HepG2 (cell line): Measurements from ENCODE around the gene ALX4. TPM values are rescaled to one million over a fixed set of nuclear protein-coding genes. Genes with fewer than 3 reads are reported as not detected.

Experiments
- ATAC-seq: fragments of 200-7000 bp; cut with Tn5 transposase; 3 replicates; pipeline ENCODE4 v1.9.1; 2020; ENCODE audit warnings: mild to moderate bottlenecking, moderate library complexity
- BruUV-seq: library from RNA; stranded (reverse); fragments of 400-500 nt; replicated peaks from 2 replicates; lab custom pipeline; 2021; lab: Mats Ljungman, UMichigan
- CTCF ChIA-PET: fragments of 300-600 bp; formaldehyde crosslinking; extraction: SDS; loops from one replicate; lab custom pipeline; 2021; ENCODE audit warnings: low total read pairs, inconsistent platforms, low intra/inter-chr PET ratio; lab: Yijun Ruan, JAX
- POLR2A ChIA-PET: fragments of 350-600 bp; sonication (Branson Sonifier 250); formaldehyde crosslinking; loops from one replicate; lab custom pipeline; 2020; ENCODE audit warnings: antibody characterized with exemption, inconsistent platforms; lab: Yijun Ruan, JAX
- DNase-seq: peaks from one replicate; pipeline ENCODE4 v3.0.0-alpha.2; 2015; ENCODE audit warnings: low spot score
- FAIRE-seq: peaks from 3 replicates; lab custom pipeline; 2011; peaks lifted over from hg19 to GRCh38; lab: Jason Lieb, UNC
- H2AFZ ChIP-seq: one replicate; pipeline ENCODE4 v1.6.1; 2011; ENCODE audit warnings: low read length, inconsistent platforms
- H3K27ac ChIP-seq: fragments of 300-600 bp; 3 replicates; pipeline ENCODE4 v1.8.0; 2011; ENCODE audit warnings: mixed run types, mild to moderate bottlenecking, mixed read lengths, low read length, inconsistent platforms; ENCODE audit not compliant: insufficient read depth; ENCODE audit errors: extremely low read length
- H3K27me3 ChIP-seq, 2 experiments: fragments of 200-600 bp in 1 of 2; 2 replicates in 1 of 2; 3 replicates in 1 of 2; pipeline versions ENCODE4 v1.6.0 to v1.8.0; 2011; ENCODE audit warnings: low read length in 2 of 2, mild to moderate bottlenecking in 2 of 2, moderate library complexity in 2 of 2, inconsistent platforms in 1 of 2; ENCODE audit not compliant: insufficient read depth in 2 of 2, control insufficient read depth in 1 of 2
- H3K36me3 ChIP-seq, 2 experiments: fragments of 200-600 bp in 1 of 2; replicated peaks in 1 of 2; 2 replicates in 1 of 2; 3 replicates in 1 of 2; pipeline versions ENCODE4 v1.5.1 to v1.8.0; 2011; ENCODE audit warnings: low read length in 2 of 2, inconsistent platforms in 1 of 2; ENCODE audit not compliant: insufficient read depth in 2 of 2, control insufficient read depth in 1 of 2
- H3K4me1 ChIP-seq: 2 replicates; pipeline ENCODE4 v1.5.1; 2012; ENCODE audit warnings: low read length, inconsistent platforms; ENCODE audit not compliant: insufficient read depth
- H3K4me2 ChIP-seq: 2 replicates; pipeline ENCODE4 v1.6.0; 2011; ENCODE audit warnings: low read depth, low read length, inconsistent platforms
- H3K4me3 ChIP-seq, 3 experiments: fragments of 200-600 bp in 1 of 3; sonication (generic), shearing (Covaris generic) in 1 of 3; replicated peaks in 1 of 3; 2 replicates each; pipeline ENCODE4 v1.5.1; 2011 to 2016; ENCODE audit warnings: low read length in 3 of 3, inconsistent platforms in 2 of 3, low read depth in 2 of 3, mild to moderate bottlenecking in 2 of 3, control low read depth in 1 of 3, mixed read lengths in 1 of 3; ENCODE audit not compliant: insufficient read depth in 1 of 3
- H3K79me2 ChIP-seq: one replicate; pipeline ENCODE4 v1.6.1; 2011; ENCODE audit warnings: low read length, inconsistent platforms; ENCODE audit not compliant: insufficient read depth
- H3K9ac ChIP-seq: 2 replicates; pipeline ENCODE4 v1.6.0; 2011; ENCODE audit warnings: mild to moderate bottlenecking, low read depth, low read length, inconsistent platforms; ENCODE audit not compliant: insufficient read depth
- H3K9me3 ChIP-seq: 2 replicates; pipeline ENCODE4 v1.5.1; 2012; ENCODE audit warnings: mild to moderate bottlenecking, low read length
- H4K20me1 ChIP-seq: 2 replicates; pipeline ENCODE4 v1.6.0; 2011; ENCODE audit warnings: inconsistent platforms, mild to moderate bottlenecking, low read length, moderate library complexity; ENCODE audit not compliant: insufficient read depth
- CBX2 ChIP-seq, 2 experiments: fragments of 200-600 bp in 1 of 2; sonication (generic); formaldehyde crosslinking in 1 of 2; IDR thresholded peaks; 2 replicates each; pipeline versions ENCODE4 v1.7.0 to v1.8.1; 2018 to 2022; ENCODE audit warnings: low read depth in 2 of 2, low read length in 1 of 2, mild to moderate bottlenecking in 1 of 2, missing genetic modification reagents in 1 of 2
- EEA1 ChIP-seq: sonication (generic); formaldehyde crosslinking; IDR thresholded peaks from 2 replicates; pipeline ENCODE4 v1.5.1; 2020; ENCODE audit warnings: mild to moderate bottlenecking, missing genetic modification reagents, borderline replicate concordance
- HDAC6 ChIP-seq: fragments of 200-600 bp; sonication (generic); IDR thresholded peaks from 2 replicates; pipeline ENCODE4 v1.7.0; 2017; ENCODE audit warnings: mild to moderate bottlenecking, antibody characterized with exemption, low read length, low read depth
- HMGA1 ChIP-seq: sonication (generic); formaldehyde crosslinking; conservative IDR thresholded peaks from 2 replicates; pipeline ENCODE4 v1.4.0; 2020; ENCODE audit warnings: missing genetic modification reagents
- KAT7 ChIP-seq: IDR thresholded peaks from 2 replicates; pipeline ENCODE4 v1.6.1; 2018; ENCODE audit warnings: borderline replicate concordance, missing compliant biosample characterization
- MYNN ChIP-seq: sonication (generic); formaldehyde crosslinking; IDR thresholded peaks from 2 replicates; pipeline ENCODE4 v1.4.0; 2020; ENCODE audit warnings: mild to moderate bottlenecking, low read depth, missing genetic modification reagents
- NPAS2 ChIP-seq: sonication (generic); formaldehyde crosslinking; IDR thresholded peaks from 2 replicates; pipeline ENCODE4 v1.8.0; 2022; ENCODE audit warnings: mild to moderate bottlenecking, missing genetic modification reagents, borderline replicate concordance
- NR0B2 ChIP-seq: sonication (generic); formaldehyde crosslinking; IDR thresholded peaks from 2 replicates; pipeline ENCODE4 v1.4.0; 2020; ENCODE audit warnings: mild to moderate bottlenecking, missing genetic modification reagents
- NRL ChIP-seq: sonication (generic); formaldehyde crosslinking; IDR thresholded peaks from 2 replicates; pipeline ENCODE4 v1.5.0; 2020; ENCODE audit warnings: missing genetic modification reagents, mild to moderate bottlenecking, moderate library complexity, borderline replicate concordance
- POLR2G ChIP-seq: fragments of 200-400 bp; formaldehyde crosslinking; IDR thresholded peaks from 2 replicates; pipeline ENCODE4 v1.6.1; 2018; ENCODE audit warnings: mild to moderate bottlenecking, low read depth, low read length, moderate library complexity
- RNF2 ChIP-seq: fragments of 450-650 bp; conservative IDR thresholded peaks from 2 replicates; pipeline ENCODE4 v1.6.1; 2016; ENCODE audit warnings: low read depth
- SIN3B ChIP-seq: fragments of 150-350 bp; IDR thresholded peaks from 2 replicates; pipeline ENCODE4 v1.6.1; 2014; ENCODE audit warnings: low read length
- ZBTB38 ChIP-seq: sonication (generic); formaldehyde crosslinking; IDR thresholded peaks from 2 replicates; pipeline ENCODE4 v1.5.1; 2020; ENCODE audit warnings: mild to moderate bottlenecking, missing genetic modification reagents
- ZFP36 ChIP-seq: fragments of 150-350 bp; IDR thresholded peaks from 2 replicates; pipeline ENCODE4 v1.6.1; 2018; ENCODE audit warnings: borderline replicate concordance, low read length, low read depth; ENCODE audit not compliant: partially characterized antibody
- ZKSCAN8 ChIP-seq: IDR thresholded peaks from 2 replicates; pipeline ENCODE4 v1.6.1; 2016; ENCODE audit warnings: borderline replicate concordance, missing genetic modification reagents, missing compliant biosample characterization
- ZNF124 ChIP-seq: sonication (generic); formaldehyde crosslinking; IDR thresholded peaks from 2 replicates; pipeline ENCODE4 v1.4.0; 2020; ENCODE audit warnings: missing genetic modification reagents
- ZNF20 ChIP-seq: sonication (generic); formaldehyde crosslinking; IDR thresholded peaks from 2 replicates; pipeline ENCODE4 v1.4.0; 2020; ENCODE audit warnings: mild to moderate bottlenecking, moderate library complexity, missing genetic modification reagents
- ZNF333 ChIP-seq: sonication (generic); formaldehyde crosslinking; IDR thresholded peaks from 2 replicates; pipeline ENCODE4 v1.4.0; 2020; ENCODE audit warnings: mild to moderate bottlenecking, missing genetic modification reagents, borderline replicate concordance
- ZNF564 ChIP-seq: sonication (generic); formaldehyde crosslinking; IDR thresholded peaks from 2 replicates; pipeline ENCODE4 v1.8.1; 2023; ENCODE audit warnings: mild to moderate bottlenecking, missing genetic modification reagents
- ZNF720 ChIP-seq: sonication (generic); formaldehyde crosslinking; IDR thresholded peaks from 2 replicates; pipeline ENCODE4 v1.4.0; 2020; ENCODE audit warnings: missing genetic modification reagents
- WGBS: methylation state at CpG from one replicate; pipeline ENCODE4 v1.1.6; 2017; ENCODE audit warnings: low lambda C conversion rate; 5-methylcytosine and 5-hydroxymethylcytosine counted together
- in situ Hi-C: cut with HindIII; loops from 2 replicates; pipeline ENCODE4 v1.10.0; 2017; ENCODE audit warnings: low pct_unique_long_range_greater_than_20kb; ENCODE audit not compliant: extremely low pct_ligation_motif_present
- intact Hi-C: fragments of 100-400 bp; cut with micrococcal nuclease; formaldehyde crosslinking; loops from one replicate; pipeline ENCODE4 v1.10.0; 2022; ENCODE audit not compliant: unreplicated experiment
- polyA plus RNA-seq, 8 experiments: library from polyadenylated mRNA; depleted of rRNA in 3 of 8; stranded (reverse) in 7 of 8; unstranded in 1 of 8; fragments of >200 nt; fragmentation: Illumina TruSeq in 4 of 8; extraction: Trizol in 4 of 8; gene quantifications; 2 replicates each; pipeline versions ENCODE4 v1.2.1 to v1.2.3, GENCODE V29; 2011 to 2016; ENCODE audit warnings: low read depth in 4 of 8, missing spikeins in 1 of 8, mixed read lengths in 1 of 8; ENCODE audit not compliant: insufficient read depth in 1 of 8
- total RNA-seq, 5 experiments: library from RNA; depleted of rRNA; stranded (reverse); fragments of >200 nt; fragmentation: Illumina TruSeq; extraction: Trizol; gene quantifications; 2 replicates each; pipeline ENCODE4 v1.2.3, GENCODE V29; 2016; ENCODE audit warnings: low read depth in 1 of 5

ALX4 gene
- total and polyA plus RNA-seq, 2 of the 13 experiments (the other 11 are each of a cell fraction or from before 2014, with no cell fraction given), result not detected

- in situ Hi-C loops, result no loop called here
- H2AFZ ChIP-seq, result no peak overlapping the region
- CTCF ChIA-PET, result no interaction called here
- H3K9ac ChIP-seq, result no peak overlapping the region
- no peak overlapping the region for H3K4me3 ChIP-seq
- FAIRE-seq, result no peak
- no peak overlapping the region for H3K4me2 ChIP-seq
- no peaks in the 10 kb centered on the region for H3K4me1 ChIP-seq
- TF ChIP-seq ZFP36 (peak; percentile 56), RNF2 (0 out of 2 replicates have a peak, but pooled peaks have one; percentile 39), KAT7 (CRISPR knock-in tag) (no peak), CBX2 (IDR thresholded peaks at IDR 0.05; ENCODE audit: low read depth, low read length) (peak; percentile 70), CBX2 (CRISPR knock-in tag; IDR thresholded peaks at IDR 0.05; ENCODE audit: low read depth) (no peak)
- TF ChIP-seq, all 625 proteins: peak for 3
- no TSS peak for BruUV-seq
- Histone ChIP-seq H3K27me3 (peaks cover 6 to 43% of the 10 kb centered on the region in 2 experiments), H3K27ac (no peak overlapping the region), H3K36me3 (no peaks in the 10 kb centered on the region), H3K9me3 (no peaks in the 10 kb centered on the region), H4K20me1 (no peaks in the 10 kb centered on the region), H3K79me2 (no peaks in the 10 kb centered on the region)
- no peak for DNase-seq
- intact Hi-C loops, result no loop called here
- no peak for ATAC-seq
- POLR2A ChIA-PET, result no interaction called here
- WGBS, result 5% methylated on average over 12 of the region's 16 CpGs
These were observed 29.0 kb upstream of the ALX4 start for GRCh38 chr11:44338698-44339529.

DNA sequence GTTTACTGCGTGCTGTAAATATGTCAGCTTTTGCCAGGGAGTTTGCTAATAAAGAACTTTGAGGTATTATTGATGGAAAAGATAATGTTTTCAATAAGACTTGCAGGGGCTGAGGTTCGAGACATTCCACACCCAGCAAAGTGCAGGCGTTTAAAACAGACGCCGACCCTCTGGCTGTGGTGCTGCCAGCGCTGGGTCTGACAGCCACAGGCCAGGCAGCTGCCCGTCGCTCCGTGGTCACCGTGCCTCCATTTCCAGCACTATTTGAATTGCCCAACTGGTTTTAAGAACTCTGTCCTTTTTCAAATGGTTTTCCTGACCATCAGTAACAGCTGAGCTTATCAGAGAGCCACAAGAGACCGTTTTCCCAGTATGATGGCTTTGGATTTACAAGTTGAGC is 28.1 kb upstream of the ALX4 start:
- no peak overlapping the region for H3K4me3 ChIP-seq
- H3K4me1 ChIP-seq, result no peaks in the 10 kb centered on the region; the same call in 1 of the 2 replicates
- FAIRE-seq (no peak), DNase-seq (no peak), ATAC-seq (no peak)
- no peak overlapping the region for H2AFZ ChIP-seq
- peaks cover 6 to 50% of the 10 kb centered on the region in 2 experiments for H3K27me3 ChIP-seq
- BruUV-seq, result no TSS peak
- no peak overlapping the region for H3K4me2 ChIP-seq
- H4K20me1 ChIP-seq, result no peaks in the 10 kb centered on the region
- CTCF ChIA-PET, result no interaction called here
- POLR2A ChIA-PET, result no interaction called here
- H3K79me2 ChIP-seq, result no peaks in the 10 kb centered on the region
- in situ Hi-C loops, result no loop called here
- 21% methylated on average over 9 of the region's 11 CpGs for WGBS
- intact Hi-C loops, result no loop called here
- H3K9me3 ChIP-seq, result no peaks in the 10 kb centered on the region
- no peak overlapping the region for H3K9ac ChIP-seq
- no peaks in the 10 kb centered on the region for H3K36me3 ChIP-seq
- no peak overlapping the region for H3K27ac ChIP-seq
- TF ChIP-seq ZNF720 (CRISPR knock-in tag) (no peak), ZKSCAN8 (no peak), ZNF20 (CRISPR knock-in tag) (no peak), NPAS2 (no peak), MYNN (CRISPR knock-in tag) (no peak), POLR2G (no peak), ZNF564 (CRISPR knock-in tag) (no peak), ZNF333 (CRISPR knock-in tag) (no peak), EEA1 (no peak), SIN3B (no peak), NRL (CRISPR knock-in tag) (no peak), HDAC6 (no peak), NR0B2 (CRISPR knock-in tag) (no peak), ZNF124 (no peak), ZBTB38 (CRISPR knock-in tag) (no peak), HMGA1 (CRISPR knock-in tag) (no peak)
